HG02938 (cell line): ENCODE data around the gene REC114.
"Not testable (repeated sequence)": the region's sequence is repeated elsewhere in the genome, so short reads cannot be mapped to it uniquely, and the experiment has no call there.

Experiments
- ATAC-seq: cut with Tn5 transposase; IDR thresholded peaks from one replicate; pipeline ENCODE4 v1.9.1; 2021; ENCODE audit warnings: mild to moderate bottlenecking, moderate library complexity; ENCODE audit not compliant: unreplicated experiment

REC114 gene

DNA sequence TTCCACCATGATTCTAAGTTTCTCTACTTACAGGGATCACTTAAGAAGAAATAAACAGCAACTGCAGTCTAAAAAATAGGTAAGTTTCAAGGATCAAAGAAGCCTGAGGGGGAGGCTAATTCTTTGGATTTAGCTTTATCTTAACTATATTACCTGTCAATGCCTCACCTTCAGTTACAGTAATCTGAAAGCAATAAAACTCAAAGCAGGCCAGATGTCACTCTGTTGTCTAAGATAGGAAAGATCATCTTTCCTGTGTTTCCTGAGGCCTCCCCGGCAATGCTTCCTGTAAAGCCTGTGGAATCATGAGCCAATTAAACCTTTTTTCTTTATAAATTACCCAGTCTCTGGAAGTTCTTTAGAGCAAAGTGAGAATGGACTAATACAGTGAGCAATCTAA, 130.1 kb downstream of the REC114 start:
- ATAC-seq = no peak

DNA sequence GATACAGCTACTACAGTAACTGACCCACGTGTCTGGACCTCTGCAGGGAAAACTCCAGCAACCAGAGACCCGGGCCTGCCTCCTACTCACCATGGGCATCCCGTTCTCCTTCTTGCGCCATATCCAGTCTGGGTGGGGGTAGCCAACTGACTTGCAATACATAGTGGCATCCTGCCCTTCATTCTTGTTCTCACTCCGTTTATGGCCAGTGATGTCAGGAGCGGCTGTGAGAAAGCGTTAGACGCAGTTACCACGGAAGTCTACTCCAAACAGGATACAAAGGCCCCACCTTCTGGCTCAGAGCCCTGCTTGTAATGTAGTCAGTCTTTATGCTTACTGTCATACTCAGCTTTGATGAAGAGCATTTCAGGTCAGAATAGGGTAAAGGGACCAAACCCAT, 130.6 kb downstream of the REC114 start:
- ATAC-seq = no peak

GRCh38 chr15:73575636-73576247, 132.8 kb downstream of the REC114 start:
- ATAC-seq = no peak

DNA sequence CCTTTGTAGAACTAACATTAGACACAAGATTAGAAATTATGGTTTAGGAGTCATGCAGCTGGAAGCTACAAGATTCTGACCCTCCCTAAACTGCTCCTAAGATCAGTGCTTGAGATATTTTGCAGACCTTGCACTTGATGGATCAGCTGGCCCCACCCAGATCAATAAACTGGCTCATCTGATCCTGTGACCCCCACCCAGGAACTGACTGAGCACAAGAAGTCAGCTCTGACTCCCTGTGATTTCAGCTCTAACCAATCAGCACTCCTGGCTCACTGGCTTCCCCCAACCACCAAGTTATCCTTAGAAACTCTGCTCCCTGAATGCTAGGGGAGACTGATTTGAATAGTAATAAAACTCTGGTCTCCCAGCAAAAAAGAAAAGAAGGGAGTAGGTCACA, 134.6 kb downstream of the REC114 start:
- ATAC-seq = not testable (repeated sequence)

- ATAC-seq = no peak
Observed at GRCh38 chr15:73578026-73578425, 135.1 kb downstream of the REC114 start.

- no peak for ATAC-seq
Observed at GRCh38 chr15:73582851-73583379, 140.0 kb downstream of the REC114 start.

DNA sequence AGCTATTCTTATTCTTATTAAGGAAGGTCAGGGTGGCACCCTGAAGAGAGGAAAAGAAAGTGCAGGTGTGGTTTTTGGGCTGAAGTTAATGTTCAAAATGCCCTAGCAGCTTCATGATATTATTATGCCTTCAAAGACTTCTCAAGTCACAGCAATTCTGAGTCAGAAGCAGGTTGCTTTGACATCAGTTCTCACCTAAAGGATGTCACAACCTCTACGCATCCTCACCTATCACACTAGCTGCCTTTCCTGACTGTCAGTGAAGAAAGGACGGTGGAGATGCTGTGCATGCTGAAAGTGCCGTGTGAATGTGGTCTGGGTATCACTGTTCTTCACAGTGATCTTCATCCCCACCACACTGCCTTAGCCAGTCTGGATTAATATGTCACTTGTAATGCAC, 140.6 kb downstream of the REC114 start:
- no peak for ATAC-seq

- no peak for ATAC-seq
Observed at GRCh38 chr15:73584699-73585420, 141.9 kb downstream of the REC114 start.

DNA sequence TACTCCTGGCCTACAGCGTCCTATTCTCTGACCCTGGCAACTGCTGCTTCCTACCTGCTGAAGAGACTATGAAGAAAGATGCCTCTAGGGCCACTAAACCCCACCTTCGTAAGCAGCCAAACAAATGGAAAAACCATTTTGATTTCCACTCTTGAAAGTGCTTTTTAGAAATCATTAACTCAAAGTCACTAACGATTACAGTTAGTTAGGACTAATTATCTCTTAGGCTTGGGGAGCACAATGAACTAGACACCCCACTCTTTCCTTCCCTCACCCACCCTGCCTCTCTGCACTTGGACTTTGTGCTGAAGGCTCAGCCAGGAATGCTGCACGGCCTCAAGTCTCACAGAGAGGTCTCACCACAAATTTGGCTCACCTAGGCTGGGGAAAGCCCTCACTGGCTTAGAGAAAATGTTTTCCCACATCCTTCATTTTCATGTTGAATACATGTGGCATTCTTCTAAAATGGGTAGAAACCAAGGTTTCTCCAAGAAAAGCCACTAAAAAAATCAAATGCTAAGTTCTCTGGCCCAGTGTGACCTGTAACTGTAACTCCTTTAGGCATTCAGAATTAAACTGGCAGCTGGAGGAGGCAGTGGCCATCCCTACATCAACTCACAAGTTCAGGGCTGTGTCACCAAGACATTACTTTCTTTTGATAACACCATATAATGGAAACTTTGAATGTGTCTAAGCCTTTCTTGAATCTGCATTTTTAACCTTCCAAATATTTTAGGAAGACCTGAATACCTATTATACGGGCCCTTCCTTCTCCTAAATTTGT, 143.1 kb downstream of the REC114 start:
- ATAC-seq = no peak

DNA sequence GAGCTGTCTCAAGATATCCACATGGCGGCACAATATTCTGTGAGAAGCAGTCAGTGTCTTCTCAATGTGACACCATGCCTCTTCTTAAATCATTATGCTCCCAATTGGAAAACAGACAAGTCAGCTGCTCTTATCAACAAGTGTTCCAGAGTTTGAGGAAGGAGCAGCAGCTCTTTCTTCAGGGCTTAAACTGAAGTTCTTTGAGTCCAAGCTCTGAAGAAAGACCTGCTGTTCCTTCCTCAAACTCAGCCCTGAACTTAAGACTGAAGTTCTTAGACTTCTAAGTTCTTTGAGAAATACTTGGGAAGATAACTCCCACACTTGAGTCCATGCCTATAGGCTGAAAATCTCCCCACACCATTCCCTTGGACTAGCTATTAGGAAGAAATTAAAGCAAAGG, 146.8 kb downstream of the REC114 start:
- ATAC-seq = no peak

GRCh38 chr15:73590263-73590662, 147.3 kb downstream of the REC114 start:
- no peak for ATAC-seq

GRCh38 chr15:73593304-73594074, 150.5 kb downstream of the REC114 start:
- no peak for ATAC-seq

- ATAC-seq = no peak
Observed at GRCh38 chr15:73594109-73594508, 151.1 kb downstream of the REC114 start.

- ATAC-seq = no peak
Observed at GRCh38 chr15:73596174-73596573, 153.2 kb downstream of the REC114 start.

GRCh38 chr15:73597036-73597638, 154.2 kb downstream of the REC114 start:
- no peak for ATAC-seq

- ATAC-seq = no peak
Observed at GRCh38 chr15:73598530-73599160, 155.7 kb downstream of the REC114 start.

DNA sequence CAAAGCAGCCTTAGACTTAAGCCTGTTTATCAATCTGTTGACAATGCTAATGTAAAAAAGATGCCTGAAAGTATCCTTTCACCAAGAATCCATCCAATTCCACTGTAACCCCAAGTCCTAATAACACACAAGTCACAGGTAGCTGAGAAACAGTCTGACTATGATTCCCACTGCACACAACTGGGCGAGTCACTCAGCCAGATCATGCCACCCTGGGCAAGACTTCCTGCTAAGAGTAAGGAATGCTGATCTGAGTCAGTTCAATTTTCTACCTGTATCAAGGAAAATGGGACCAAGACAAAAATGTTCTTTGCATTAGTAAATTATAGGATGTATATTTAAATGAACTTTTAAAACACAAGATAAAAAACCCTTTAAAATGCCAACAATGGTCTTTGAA, 157.0 kb downstream of the REC114 start:
- no peak for ATAC-seq

DNA sequence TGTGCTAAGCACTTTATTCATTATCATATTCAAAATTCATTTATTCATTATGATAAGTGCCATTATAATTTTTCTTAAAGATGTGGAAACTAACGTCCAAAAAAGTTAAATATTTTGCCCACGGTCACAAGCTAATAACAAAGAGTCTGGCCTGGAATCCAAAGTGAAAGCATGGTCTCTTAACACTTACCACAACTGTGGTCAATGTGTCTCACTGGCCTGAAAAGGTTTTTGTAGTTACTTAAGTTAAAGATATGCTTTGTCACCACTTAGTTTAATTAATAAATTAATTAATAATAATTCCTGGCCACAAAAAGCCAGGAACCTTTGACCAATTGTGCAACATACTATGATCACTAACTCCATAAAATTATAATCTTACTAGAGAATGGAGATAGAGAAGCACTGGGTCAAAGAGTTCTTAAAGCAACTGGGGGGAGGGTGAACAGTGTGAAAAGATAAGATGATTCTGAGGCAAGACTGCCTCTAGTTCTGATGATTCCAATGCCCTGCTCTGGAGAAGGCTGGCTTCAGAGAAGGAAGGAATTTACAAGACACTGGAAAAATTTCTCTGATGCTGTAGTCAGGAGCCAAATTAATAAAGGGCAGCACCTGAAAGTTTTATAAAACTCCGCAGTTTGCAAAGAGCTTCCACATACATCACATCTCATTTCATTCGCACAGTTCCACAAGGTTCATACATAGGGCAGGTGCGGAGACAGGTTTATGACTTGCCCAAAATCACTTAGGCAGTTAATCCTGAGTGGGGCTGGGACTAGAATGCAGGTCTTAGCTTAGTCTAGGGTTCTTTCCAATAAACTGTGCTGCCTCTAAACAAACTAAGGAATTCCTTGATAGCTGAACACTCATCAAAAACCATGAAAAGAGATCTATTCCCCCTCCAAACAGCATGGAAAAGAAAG, 157.7 kb downstream of the REC114 start:
- ATAC-seq = no peak
